Measurements from ENCODE around the gene CYB5B. TPM values are rescaled to one million over a fixed set of nuclear protein-coding genes. Genes with fewer than 3 reads are reported as not detected.

Gene CYB5B
- total RNA-seq, 4 donors from 2014 or later, result 26.7 to 31.2 (median 29.1) TPM

DNA sequence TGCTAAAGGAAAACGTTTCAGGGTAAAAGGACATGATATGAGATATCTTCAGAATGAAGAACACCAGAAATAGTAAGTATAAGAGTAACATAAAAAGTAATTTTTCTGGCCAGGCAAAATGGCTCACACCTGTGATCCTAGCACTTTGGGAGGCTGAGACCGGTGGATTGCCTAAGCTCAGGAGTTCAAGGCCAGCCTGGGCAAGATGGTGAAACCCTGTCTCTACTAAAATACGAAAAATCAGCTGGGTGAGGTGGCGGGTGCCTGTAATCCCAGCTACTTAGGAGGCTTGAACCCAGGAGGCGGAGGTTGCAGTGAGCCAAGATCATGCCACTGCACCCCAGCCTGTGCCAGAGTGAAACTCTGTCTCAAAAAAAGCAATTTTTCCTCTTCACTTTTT, 84.7 kb downstream of the CYB5B start:
- Histone ChIP-seq H3K4me1 (no peaks in the 10 kb centered on the region), H3K4me3 (no peak overlapping the region), H3K27me3 (no peaks in the 10 kb centered on the region), H3K36me3 (no peaks in the 10 kb centered on the region), H3K27ac (replicated peaks in 1 of 4) (no peak overlapping the region), H3K9me3 (no peaks in the 10 kb centered on the region)
- TF ChIP-seq POLR2AphosphoS5 (IDR thresholded peaks at IDR 0.05) (no peak), POLR2A (IDR thresholded peaks at IDR 0.05; ENCODE audit: low read depth) (no peak), EP300 (IDR thresholded peaks at IDR 0.05) (no peak)
- TF ChIP-seq, protein P1, sequence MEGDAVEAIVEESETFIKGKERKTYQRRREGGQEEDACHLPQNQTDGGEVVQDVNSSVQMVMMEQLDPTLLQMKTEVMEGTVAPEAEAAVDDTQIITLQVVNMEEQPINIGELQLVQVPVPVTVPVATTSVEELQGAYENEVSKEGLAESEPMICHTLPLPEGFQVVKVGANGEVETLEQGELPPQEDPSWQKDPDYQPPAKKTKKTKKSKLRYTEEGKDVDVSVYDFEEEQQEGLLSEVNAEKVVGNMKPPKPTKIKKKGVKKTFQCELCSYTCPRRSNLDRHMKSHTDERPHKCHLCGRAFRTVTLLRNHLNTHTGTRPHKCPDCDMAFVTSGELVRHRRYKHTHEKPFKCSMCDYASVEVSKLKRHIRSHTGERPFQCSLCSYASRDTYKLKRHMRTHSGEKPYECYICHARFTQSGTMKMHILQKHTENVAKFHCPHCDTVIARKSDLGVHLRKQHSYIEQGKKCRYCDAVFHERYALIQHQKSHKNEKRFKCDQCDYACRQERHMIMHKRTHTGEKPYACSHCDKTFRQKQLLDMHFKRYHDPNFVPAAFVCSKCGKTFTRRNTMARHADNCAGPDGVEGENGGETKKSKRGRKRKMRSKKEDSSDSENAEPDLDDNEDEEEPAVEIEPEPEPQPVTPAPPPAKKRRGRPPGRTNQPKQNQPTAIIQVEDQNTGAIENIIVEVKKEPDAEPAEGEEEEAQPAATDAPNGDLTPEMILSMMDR (IDR thresholded peaks at IDR 0.05), result no peak
- intact Hi-C loops (cut with DNase I), result no loop called here
- DNase-seq (ENCODE audit: extremely low spot score), result no peak
- 88% methylated on average over 5 of the region's 5 CpGs for WGBS

- no peak overlapping the region for H3K27ac ChIP-seq (replicated peaks in 1 of 4)
- TF ChIP-seq, protein P1 (IDR thresholded peaks at IDR 0.05), result no peak
- TF ChIP-seq POLR2AphosphoS5 (IDR thresholded peaks at IDR 0.05) (no peak), POLR2A (IDR thresholded peaks at IDR 0.05; ENCODE audit: low read depth) (no peak), EP300 (IDR thresholded peaks at IDR 0.05) (no peak)
- H3K9me3 ChIP-seq, result no peaks in the 10 kb centered on the region
- no peaks in the 10 kb centered on the region for H3K4me1 ChIP-seq
- DNase-seq (ENCODE audit: extremely low spot score), result no peak
- intact Hi-C loops (cut with DNase I), result no loop called here
- 92% methylated on average over 4 of the region's 4 CpGs for whole genome bisulfite sequencing
- H3K27me3 ChIP-seq, result no peaks in the 10 kb centered on the region
- H3K4me3 ChIP-seq, result no peak overlapping the region
- H3K36me3 ChIP-seq, result no peaks in the 10 kb centered on the region
These were observed 87.2 kb downstream of the CYB5B start for GRCh38 chr16:69511651-69512050.

- intact Hi-C loops (cut with DNase I), result no loop called here
- H3K9me3 ChIP-seq, result no peaks in the 10 kb centered on the region
- no peak overlapping the region for H3K27ac ChIP-seq (replicated peaks in 1 of 4)
- TF ChIP-seq, protein P1 (IDR thresholded peaks at IDR 0.05), result no peak
- TF ChIP-seq EP300 (IDR thresholded peaks at IDR 0.05), result no peak
- H3K4me1 ChIP-seq, result no peaks in the 10 kb centered on the region
- H3K27me3 ChIP-seq, result no peaks in the 10 kb centered on the region
- H3K4me3 ChIP-seq, result no peak overlapping the region
- DNase-seq (ENCODE audit: extremely low spot score), result no peak
- 69% methylated on average over 2 of the region's 2 CpGs for WGBS
- H3K36me3 ChIP-seq, result no peaks in the 10 kb centered on the region
These were observed 89.0 kb downstream of the CYB5B start for GRCh38 chr16:69513180-69513966.

DNA sequence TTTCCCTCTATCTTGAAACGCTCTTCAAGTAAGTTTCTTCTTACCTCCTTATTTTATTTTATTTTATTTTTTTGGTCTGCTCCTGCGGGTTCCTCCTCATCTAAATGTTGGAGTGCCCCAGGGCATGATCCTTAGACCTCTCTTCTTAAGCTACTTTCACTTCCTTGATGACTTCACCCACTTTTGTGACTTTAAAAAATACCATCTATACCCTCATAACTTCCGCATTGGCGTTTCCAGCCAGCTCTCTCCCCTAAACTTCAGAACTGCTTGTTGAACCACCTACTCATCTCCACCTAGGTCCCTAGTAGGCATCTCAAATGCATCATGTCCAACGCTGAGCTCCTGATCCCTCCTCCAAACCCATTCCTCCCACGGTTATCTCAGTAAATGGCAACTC, 89.9 kb downstream of the CYB5B start:
- no peaks in the 10 kb centered on the region for H3K36me3 ChIP-seq
- intact Hi-C loops (cut with DNase I), result no loop called here
- H3K9me3 ChIP-seq, result no peaks in the 10 kb centered on the region
- H3K27ac ChIP-seq (replicated peaks in 1 of 4), result no peak overlapping the region
- H3K4me3 ChIP-seq, result no peak overlapping the region
- WGBS, result 87% methylated on average over 6 of the region's 6 CpGs
- TF ChIP-seq POLR2A (IDR thresholded peaks at IDR 0.05; ENCODE audit: low read depth), result no peak
- TF ChIP-seq POLR2AphosphoS5 (IDR thresholded peaks at IDR 0.05), result no peak
- TF ChIP-seq EP300 (IDR thresholded peaks at IDR 0.05), result no peak
- TF ChIP-seq, protein P1 (IDR thresholded peaks at IDR 0.05), result no peak
- no peaks in the 10 kb centered on the region for H3K4me1 ChIP-seq
- DNase-seq (ENCODE audit: extremely low spot score), result no peak
- no peaks in the 10 kb centered on the region for H3K27me3 ChIP-seq

Other genes starting within 250 kb of the CYB5B start
- gene SNTB2, start 237.5 kb upstream of the CYB5B start, total RNA-seq, result 10 to 100 TPM; 36.1 to 73.4 (median 54.8) TPM
- gene VPS4A, start 113.3 kb upstream of the CYB5B start, total RNA-seq, result 10 to 100 TPM; 41.9 to 46.5 (median 43.6) TPM
- gene PDF, start 94.0 kb upstream of the CYB5B start, total RNA-seq, result 10 to 100 TPM in 3 of 4 donors, 1 to 10 TPM in 1; 5.4 to 17.5 (median 12.6) TPM
- 10 to 100 TPM; 26.3 to 56.7 (median 46.0) TPM for gene COG8, start 85.1 kb upstream of the CYB5B start, total RNA-seq
- gene NIP7, start 84.8 kb upstream of the CYB5B start, total RNA-seq, result 10 to 100 TPM in 3 of 4 donors, 1 to 10 TPM in 1; 7.9 to 18.2 (median 11.3) TPM
- not detected for gene TMED6, start 72.8 kb upstream of the CYB5B start, total RNA-seq
- gene TERF2, start 38.6 kb upstream of the CYB5B start, total RNA-seq, result 10 to 100 TPM; 15.9 to 28.0 (median 20.6) TPM
- gene NFAT5, start 141.3 kb downstream of the CYB5B start, total RNA-seq, result 10 to 100 TPM; 47.1 to 68.4 (median 59.6) TPM

All from esophagus muscularis mucosa (tissue), 4 donors.